GM19395 (cell line): ENCODE results near the gene PPP2R5C.
A peak's percentile ranks its signal among the peaks of the same experiment; 100 is the strongest.
"Not testable (repeated sequence)": the region's sequence is repeated elsewhere in the genome, so short reads cannot be mapped to it uniquely, and the experiment has no call there.

Source experiments
- ATAC-seq: cut with Tn5 transposase; IDR thresholded peaks from one replicate; pipeline ENCODE4 v1.9.1; 2021; ENCODE audit warnings: mild to moderate bottlenecking, moderate library complexity; ENCODE audit not compliant: unreplicated experiment

The PPP2R5C gene

DNA sequence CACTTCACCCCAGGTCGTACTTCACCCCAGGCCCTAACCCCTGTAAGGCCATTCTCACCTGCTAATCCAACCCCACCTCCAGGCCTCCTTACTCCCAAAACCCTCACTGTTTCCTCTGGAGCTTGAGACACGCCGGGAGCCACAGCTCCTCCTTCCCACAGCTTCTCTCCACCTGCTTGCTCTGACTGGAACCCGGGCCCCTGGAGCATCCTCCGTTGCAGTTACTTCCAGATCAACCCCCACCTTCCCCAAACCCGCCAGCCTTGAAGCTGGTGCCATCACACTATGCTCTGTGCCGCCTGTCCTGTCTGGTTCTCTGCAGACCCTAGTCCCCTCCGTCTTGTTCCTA lies 34.6 kb upstream of the PPP2R5C start:
- no peak for ATAC-seq

GRCh38 chr14:101727611-101728366 lies 33.7 kb upstream of the PPP2R5C start:
- ATAC-seq: no peak

DNA sequence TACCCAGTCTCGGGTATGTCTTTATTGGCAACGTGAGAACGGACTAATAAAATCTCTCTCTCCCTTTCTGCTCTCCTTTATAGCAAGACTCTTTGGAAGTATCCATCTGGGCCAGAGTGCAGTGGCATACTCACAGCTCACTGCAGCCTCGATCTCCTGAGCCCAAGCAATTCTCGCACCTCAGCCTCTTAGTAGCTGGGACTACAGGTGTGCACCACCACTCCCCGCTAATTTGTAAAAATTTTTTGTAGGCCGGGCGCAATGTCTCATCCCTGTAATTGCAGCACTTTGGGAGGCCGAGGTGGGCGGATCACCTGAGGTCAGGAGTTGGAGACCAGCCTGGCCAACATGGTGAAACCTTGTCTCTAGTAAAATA lies 33.2 kb upstream of the PPP2R5C start:
- no peak for ATAC-seq

- no peak for ATAC-seq
Measured at GRCh38 chr14:101729382-101729781, 32.1 kb upstream of the PPP2R5C start.

DNA sequence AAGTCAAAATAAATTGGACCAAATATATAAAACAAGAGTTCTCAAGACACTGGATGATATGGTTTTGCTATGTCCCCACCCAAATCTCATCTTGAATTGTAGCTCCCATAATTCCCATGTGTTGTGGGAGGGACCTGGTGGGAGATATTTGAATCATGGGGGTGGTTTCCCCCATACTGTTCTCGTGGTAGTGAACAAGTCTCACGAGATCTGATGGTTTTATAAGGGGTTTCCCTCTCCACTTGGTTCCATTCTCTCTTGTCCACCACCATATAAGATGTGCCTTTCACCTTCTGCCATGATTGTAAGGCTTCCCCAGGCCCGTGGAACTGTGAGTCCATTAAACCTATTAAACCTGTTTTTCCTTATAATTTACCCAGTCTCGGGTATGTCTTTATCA lies 31.4 kb upstream of the PPP2R5C start:
- not testable (repeated sequence) for ATAC-seq

- no peak for ATAC-seq
Measured at GRCh38 chr14:101730626-101731186, 30.8 kb upstream of the PPP2R5C start.

GRCh38 chr14:101731187-101732080 lies 30.1 kb upstream of the PPP2R5C start:
- peak; percentile 91 for ATAC-seq

GRCh38 chr14:101732118-101732517 lies 29.4 kb upstream of the PPP2R5C start:
- ATAC-seq: no peak

DNA sequence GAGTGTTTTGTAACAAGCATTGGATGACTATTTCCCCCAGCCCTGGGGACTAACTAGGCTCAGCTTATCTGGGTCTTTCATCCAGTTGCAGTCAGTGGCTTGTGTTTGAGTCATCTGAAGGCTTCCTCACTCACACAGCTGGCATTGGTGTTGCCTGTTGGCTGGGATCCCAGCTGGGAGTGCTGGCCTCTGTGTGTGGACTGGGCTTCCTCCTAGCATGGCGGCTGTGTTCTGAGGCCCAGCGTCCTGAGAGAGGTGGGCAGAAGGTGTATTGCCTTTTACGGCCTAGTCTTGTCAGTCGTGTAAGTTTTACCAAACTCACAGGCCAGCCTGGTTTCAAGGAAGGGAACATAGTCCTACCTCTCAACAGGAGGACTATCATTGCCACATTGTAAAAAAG lies 28.3 kb upstream of the PPP2R5C start:
- ATAC-seq: no peak

- no peak for ATAC-seq
Measured at GRCh38 chr14:101734246-101734847, 27.2 kb upstream of the PPP2R5C start.

DNA sequence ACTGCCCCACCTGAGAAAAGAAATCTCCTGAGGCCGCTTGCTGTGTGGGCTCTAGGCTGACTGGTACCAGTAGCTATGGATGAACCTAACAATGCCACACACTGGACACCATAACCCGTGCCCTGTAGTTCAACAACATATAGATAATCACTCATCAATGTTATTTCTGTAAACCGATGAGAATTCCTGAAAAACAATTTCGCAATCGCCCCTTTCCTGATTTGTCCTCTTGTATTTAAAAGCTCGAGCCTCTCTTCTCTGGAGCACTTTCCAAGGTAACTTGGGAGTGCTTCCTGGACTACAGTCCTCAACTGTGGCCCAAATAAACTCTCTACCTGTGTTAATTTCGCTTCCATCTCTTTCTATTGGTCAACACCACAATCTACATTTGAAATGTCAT lies 26.1 kb upstream of the PPP2R5C start:
- ATAC-seq: no peak

DNA sequence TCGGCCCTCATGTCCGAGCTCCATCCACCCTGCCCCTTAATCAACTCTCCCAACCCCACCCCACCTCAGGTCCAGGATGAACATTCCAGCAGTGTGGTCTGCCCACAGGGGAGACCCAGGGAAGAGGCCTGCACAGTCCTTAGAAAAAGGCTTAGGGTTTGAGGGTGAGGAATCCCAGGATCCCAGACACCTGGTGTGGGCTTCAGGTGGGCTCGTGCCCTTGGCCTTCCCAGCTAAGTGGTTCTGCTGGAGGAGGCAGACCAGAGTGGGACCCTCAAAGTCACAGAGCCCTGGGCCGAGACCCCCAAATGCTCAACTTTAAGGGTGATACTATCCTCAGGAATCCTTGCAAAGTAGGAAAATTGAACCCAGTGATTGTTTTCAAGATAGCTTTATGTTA lies 25.4 kb upstream of the PPP2R5C start:
- no peak for ATAC-seq

- no peak for ATAC-seq
Measured at GRCh38 chr14:101736585-101736984, 24.9 kb upstream of the PPP2R5C start.

DNA sequence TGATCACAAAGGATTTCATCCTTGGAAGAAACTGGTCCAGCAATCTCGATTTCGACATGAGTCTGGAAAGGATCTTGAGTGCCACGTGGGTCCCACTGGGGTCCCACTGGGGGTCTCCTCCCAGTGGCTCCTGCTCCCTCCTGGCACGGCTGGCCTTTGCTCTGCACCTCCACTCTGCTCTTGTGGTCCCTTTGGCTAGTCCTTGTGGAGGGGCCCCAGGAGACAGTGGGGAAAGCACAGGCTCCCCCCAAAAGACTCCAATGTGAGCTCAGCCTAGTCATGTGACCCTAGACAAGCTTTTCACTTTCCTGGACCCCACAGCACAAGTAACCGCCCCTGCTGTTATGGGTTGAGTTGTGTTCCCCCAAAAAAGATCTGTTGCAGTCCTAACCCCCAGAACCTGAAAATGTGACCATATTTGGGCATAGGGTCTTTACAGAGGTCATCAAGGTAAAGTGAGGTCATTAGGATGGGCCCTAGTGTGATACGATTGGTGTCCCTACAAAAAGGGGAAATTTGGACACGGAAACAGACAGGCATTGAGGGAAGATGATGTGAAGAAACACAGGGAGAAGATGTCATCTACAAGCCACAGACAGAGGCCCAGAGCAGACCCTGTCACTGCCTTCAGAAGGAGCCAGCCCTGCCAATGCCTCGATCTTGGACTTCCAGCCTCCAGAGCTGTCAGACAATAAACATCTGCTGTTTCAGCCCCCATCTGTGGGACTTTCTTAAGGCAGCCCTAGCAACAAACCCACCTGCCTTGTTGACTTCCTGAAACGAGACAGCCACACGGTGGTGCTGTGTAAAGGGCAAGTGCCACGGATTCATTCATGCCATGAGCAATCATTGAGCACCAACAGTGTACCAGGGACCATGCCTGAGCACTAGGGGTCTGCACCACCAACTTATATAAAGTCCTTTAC lies 23.8 kb upstream of the PPP2R5C start:
- no peak for ATAC-seq

DNA sequence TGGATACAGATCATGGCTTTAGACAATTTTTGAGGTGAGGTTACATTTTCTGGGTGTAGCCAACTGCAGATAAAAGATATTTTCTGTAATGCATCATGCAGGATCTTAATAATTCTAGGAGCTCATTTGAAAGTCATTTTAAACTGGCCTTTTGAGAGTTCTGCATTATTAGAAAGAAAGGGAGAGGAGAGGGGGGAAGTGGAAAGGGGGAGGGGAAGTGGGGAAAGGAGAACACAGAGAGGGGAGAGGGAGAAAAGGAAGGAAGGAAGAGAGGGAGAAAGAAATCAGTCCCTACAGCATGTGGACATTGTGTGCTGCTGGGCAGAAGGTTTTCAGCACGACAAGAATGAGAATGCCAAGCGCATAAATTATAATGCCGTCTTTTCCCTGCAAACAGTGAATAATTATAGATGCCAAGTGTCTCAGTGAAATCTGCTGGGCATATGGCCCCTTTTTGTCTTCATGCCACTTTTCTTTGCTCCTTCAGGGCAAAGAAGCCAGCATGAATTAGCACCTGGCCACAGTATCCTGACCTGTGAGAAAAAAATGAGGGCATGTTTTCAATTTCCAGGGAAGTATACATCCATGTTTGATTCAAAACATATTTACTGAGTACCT lies 22.7 kb upstream of the PPP2R5C start:
- no peak for ATAC-seq

GRCh38 chr14:101739446-101740141 lies 21.9 kb upstream of the PPP2R5C start:
- ATAC-seq: no peak

DNA sequence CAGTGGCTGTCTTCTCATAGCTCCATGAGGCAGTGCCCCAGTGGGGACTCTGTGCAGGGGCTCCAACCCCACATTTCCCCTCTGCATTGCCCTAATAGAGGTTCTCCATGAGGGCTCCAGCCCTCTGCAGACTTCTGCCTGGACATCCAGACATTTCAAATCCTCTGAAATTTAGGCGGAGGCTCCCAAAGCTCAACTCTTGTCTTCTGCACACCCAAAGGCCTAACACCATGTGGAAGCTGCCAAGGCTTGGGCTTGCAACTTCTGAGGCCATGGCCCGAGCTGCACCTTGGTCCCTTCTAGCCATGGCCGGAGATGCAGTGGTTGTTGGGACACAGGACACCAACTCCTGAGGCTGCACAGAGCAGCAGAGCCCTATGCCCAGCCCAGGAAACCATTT lies 20.5 kb upstream of the PPP2R5C start:
- no peak for ATAC-seq

- no peak for ATAC-seq
Measured at GRCh38 chr14:101743701-101744100, 17.8 kb upstream of the PPP2R5C start.

- ATAC-seq: not testable (repeated sequence)
Measured at GRCh38 chr14:101744382-101744781, 17.1 kb upstream of the PPP2R5C start.
